ENCODE data around the gene KNL1.
"Not testable (repeated sequence)": the region's sequence is repeated elsewhere in the genome, so short reads cannot be mapped to it uniquely, and the experiment has no call there.

The KNL1 gene

GRCh38 chr15:40664909-40665308, 70.9 kb downstream of the KNL1 start:
- in situ Hi-C loops (cut with MboI; ENCODE audit: low sequenced_read_pairs) = no loop called here

GRCh38 chr15:40676290-40676689, 82.2 kb downstream of the KNL1 start:
- in situ Hi-C loops (cut with MboI; ENCODE audit: low sequenced_read_pairs) = not testable (repeated sequence)

- in situ Hi-C loops (cut with MboI; ENCODE audit: low sequenced_read_pairs) = not testable (repeated sequence)
These were observed 82.9 kb downstream of the KNL1 start for GRCh38 chr15:40676906-40677305.

GRCh38 chr15:40680151-40680550, 86.1 kb downstream of the KNL1 start:
- in situ Hi-C loops (cut with MboI; ENCODE audit: low sequenced_read_pairs) = no loop called here

GRCh38 chr15:40680959-40681358, 86.9 kb downstream of the KNL1 start:
- in situ Hi-C loops (cut with MboI; ENCODE audit: low sequenced_read_pairs) = not testable (repeated sequence)

- in situ Hi-C loops (cut with MboI; ENCODE audit: low sequenced_read_pairs) = no loop called here
These were observed 90.3 kb downstream of the KNL1 start for GRCh38 chr15:40684381-40684780.

- in situ Hi-C loops (cut with MboI; ENCODE audit: low sequenced_read_pairs) = no loop called here
These were observed 91.3 kb downstream of the KNL1 start for GRCh38 chr15:40685376-40685775.

GRCh38 chr15:40688932-40689799, 95.1 kb downstream of the KNL1 start:
- in situ Hi-C loops (cut with MboI; ENCODE audit: low sequenced_read_pairs) = no loop called here

GRCh38 chr15:40691737-40692136, 97.7 kb downstream of the KNL1 start:
- in situ Hi-C loops (cut with MboI; ENCODE audit: low sequenced_read_pairs) = no loop called here

- in situ Hi-C loops (cut with MboI; ENCODE audit: low sequenced_read_pairs) = no loop called here
These were observed 100.0 kb downstream of the KNL1 start for GRCh38 chr15:40693904-40694687.

GRCh38 chr15:40694688-40695468, 100.8 kb downstream of the KNL1 start, which contains the start of gene RAD51:
TSS of gene RAD51 (plus strand) at chr15:40695174. CDS start at chr15:40698759, 3,585 bp downstream.
- in situ Hi-C loops (cut with MboI; ENCODE audit: low sequenced_read_pairs) = no loop called here

- in situ Hi-C loops (cut with MboI; ENCODE audit: low sequenced_read_pairs) = no loop called here
These were observed 101.4 kb downstream of the KNL1 start for GRCh38 chr15:40695469-40695890.

GRCh38 chr15:40696228-40696627, 102.2 kb downstream of the KNL1 start:
- in situ Hi-C loops (cut with MboI; ENCODE audit: low sequenced_read_pairs) = no loop called here

- in situ Hi-C loops (cut with MboI; ENCODE audit: low sequenced_read_pairs) = no loop called here
These were observed 103.9 kb downstream of the KNL1 start for GRCh38 chr15:40697916-40698315.

GRCh38 chr15:40702077-40702476, 108.0 kb downstream of the KNL1 start:
- in situ Hi-C loops (cut with MboI; ENCODE audit: low sequenced_read_pairs) = no loop called here

- in situ Hi-C loops (cut with MboI; ENCODE audit: low sequenced_read_pairs) = no loop called here
These were observed 112.1 kb downstream of the KNL1 start for GRCh38 chr15:40706121-40706520.

Measured in HL-60/S4 treated with retinoic acid at 250 ng/mL for 4 days and 3 days (cell line).